Measurements from ENCODE around the gene OTOGL. TPM values are rescaled to one million over a fixed set of nuclear protein-coding genes. Genes with fewer than 3 reads are reported as not detected.

Gene OTOGL
- total and polyA plus RNA-seq, 9 donors, result 0.05 to 0.26 (median 0.12) TPM; not detected in 2

- intact Hi-C loops (cut with DNase I), result no loop called here
- WGBS, 3 donors, result 73 to 87% (median 82%) methylated on average over 2 of the region's 2 CpGs
- Histone ChIP-seq H3K27ac (no peak overlapping the region), H3K27me3 (no peaks in the 10 kb centered on the region), H3K4me3 (no peak overlapping the region), H3K9me3 (no peaks in the 10 kb centered on the region), H3K36me3 (no peaks in the 10 kb centered on the region), H3K4me1 (ENCODE audit: insufficient read depth) (no peaks in the 10 kb centered on the region)
- DNase-seq, result no peak
- TF ChIP-seq EP300 (IDR thresholded peaks at IDR 0.05) (no peak), CTCF (IDR thresholded peaks at IDR 0.05) (no peak), POLR2A (IDR thresholded peaks at IDR 0.05) (no peak)
These were observed 222.3 kb downstream of the OTOGL start for GRCh38 chr12:80321653-80322052.

DNA sequence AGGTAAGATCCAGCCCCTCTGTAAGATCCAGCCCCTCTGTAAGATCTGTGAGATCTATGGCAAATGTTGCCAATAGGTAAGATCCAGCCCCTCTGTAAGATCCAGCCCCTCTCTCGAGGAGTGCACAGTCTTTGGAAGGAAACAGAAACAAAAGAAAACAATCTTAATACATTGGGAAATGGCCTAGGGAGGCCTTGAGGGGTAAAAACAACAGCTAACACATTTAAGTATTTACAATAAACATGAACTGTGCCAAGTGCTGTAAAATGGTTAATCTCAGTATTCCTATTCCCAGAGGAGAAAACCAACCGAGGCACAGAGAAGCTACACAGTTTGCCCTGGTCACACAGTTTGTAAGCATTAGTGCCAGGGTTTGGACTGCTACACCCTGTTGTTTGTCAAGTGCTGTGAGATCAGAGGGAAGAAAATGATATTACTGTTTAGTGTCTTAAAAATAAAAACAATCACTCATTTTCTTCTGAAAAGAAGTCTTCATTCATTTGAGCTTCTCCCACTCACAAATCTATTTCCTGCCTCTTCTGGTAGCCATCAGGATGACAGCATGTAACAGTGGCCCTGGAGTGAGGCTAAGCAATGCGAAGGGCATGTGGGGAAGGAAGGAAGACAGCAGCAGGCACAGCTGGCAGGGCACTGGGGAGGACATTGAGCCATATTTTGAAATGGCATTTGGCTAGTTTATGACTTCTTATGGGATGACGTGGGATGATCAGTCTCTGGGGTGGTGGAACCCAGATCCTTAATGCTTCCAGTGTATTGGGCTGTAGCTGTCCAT is 226.0 kb downstream of the OTOGL start:
- no peak for DNase-seq
- Histone ChIP-seq H3K9me3 (no peaks in the 10 kb centered on the region), H3K36me3 (no peaks in the 10 kb centered on the region), H3K27me3 (no peaks in the 10 kb centered on the region), H3K4me1 (ENCODE audit: insufficient read depth) (no peaks in the 10 kb centered on the region), H3K4me3 (no peak overlapping the region), H3K27ac (no peak overlapping the region)
- TF ChIP-seq CTCF (IDR thresholded peaks at IDR 0.05) (no peak), POLR2A (IDR thresholded peaks at IDR 0.05) (no peak), EP300 (IDR thresholded peaks at IDR 0.05) (no peak)
- intact Hi-C loops (cut with DNase I), result no loop called here
- WGBS, 3 donors, result 26 to 43% (median 28%) methylated on average over 4 of the region's 4 CpGs

- Histone ChIP-seq H3K4me3 (no peak overlapping the region), H3K9me3 (no peaks in the 10 kb centered on the region), H3K4me1 (ENCODE audit: insufficient read depth) (no peaks in the 10 kb centered on the region), H3K27ac (no peak overlapping the region), H3K36me3 (no peaks in the 10 kb centered on the region), H3K27me3 (no peaks in the 10 kb centered on the region)
- 91 to 94% (median 93%) methylated on average over 1 of the region's 1 CpG for WGBS, 3 donors
- no peak for TF ChIP-seq CTCF (IDR thresholded peaks at IDR 0.05)
- no peak for TF ChIP-seq POLR2A (IDR thresholded peaks at IDR 0.05)
- TF ChIP-seq EP300 (IDR thresholded peaks at IDR 0.05), result no peak
- intact Hi-C loops (cut with DNase I), result no loop called here
- no peak for DNase-seq
These were observed 233.5 kb downstream of the OTOGL start for GRCh38 chr12:80332827-80333226.

- no peaks in the 10 kb centered on the region for H3K27me3 ChIP-seq
- DNase-seq, result no peak
- H3K9me3 ChIP-seq, result no peaks in the 10 kb centered on the region
- H3K36me3 ChIP-seq, result no peaks in the 10 kb centered on the region
- H3K4me3 ChIP-seq, result no peak overlapping the region
- no peaks in the 10 kb centered on the region for H3K4me1 ChIP-seq (ENCODE audit: insufficient read depth)
- 78 to 90% (median 87%) methylated on average over 1 of the region's 1 CpG for WGBS, 3 donors
- TF ChIP-seq CTCF (IDR thresholded peaks at IDR 0.05), result no peak
- no peak for TF ChIP-seq EP300 (IDR thresholded peaks at IDR 0.05)
- no peak for TF ChIP-seq POLR2A (IDR thresholded peaks at IDR 0.05)
- intact Hi-C loops (cut with DNase I), result no loop called here
- H3K27ac ChIP-seq, result no peak overlapping the region
These were observed 253.1 kb downstream of the OTOGL start for GRCh38 chr12:80352474-80352873.

Data from ovary (tissue), 9 donors.